Caco-2 (cell line): ENCODE measurements around the gene ZNF2. TPM values are rescaled to one million over a fixed set of nuclear protein-coding genes. Genes with fewer than 3 reads are reported as not detected.

Source experiments
- BruUV-seq: library from RNA; stranded (reverse); fragments of 400-500 nt; replicated peaks from 2 replicates; lab custom pipeline; 2021; lab: Mats Ljungman, UMichigan
- CTCF ChIA-PET: fragments of 300-600 bp; sonication (Branson Sonifier 250); formaldehyde crosslinking; loops from one replicate; lab custom pipeline; 2022; ENCODE audit warnings: antibody characterized with exemption; lab: Charles Lee
- POLR2A ChIA-PET: fragments of 300-600 bp; sonication (Branson Sonifier 250); formaldehyde crosslinking; loops from one replicate; lab custom pipeline; 2022; ENCODE audit warnings: antibody characterized with exemption; lab: Charles Lee
- DNase-seq, 2 experiments: peaks; one replicate each; pipeline versions ENCODE4 v3.0.0 to v3.0.0-alpha.2; 2020 to 2022
- H3K27me3 ChIP-seq: replicated peaks from 2 replicates; pipeline ENCODE4 v1.6.0; 2011; ENCODE audit warnings: low read length; ENCODE audit not compliant: control insufficient read depth, insufficient read depth
- H3K36me3 ChIP-seq: 2 replicates; pipeline ENCODE4 v1.5.1; 2011; ENCODE audit warnings: low read length; ENCODE audit not compliant: control insufficient read depth, insufficient read depth
- H3K4me1 ChIP-seq: fragments of 250-450 bp; sonication (Bioruptor Pico); 2 replicates; pipeline ENCODE4 v1.5.1; 2020; ENCODE audit warnings: mild to moderate bottlenecking
- H3K4me3 ChIP-seq: 2 replicates; pipeline ENCODE4 v1.5.1; 2011; ENCODE audit warnings: low read depth, mild to moderate bottlenecking, control low read depth, low read length
- H3K9me3 ChIP-seq: fragments of 250-450 bp; sonication (Bioruptor Pico); 2 replicates; pipeline ENCODE4 v1.5.1; 2020; ENCODE audit warnings: mild to moderate bottlenecking, moderate library complexity
- H3K27ac Mint-ChIP-seq: one replicate; pipeline ENCODE4 v1.8.0; 2022; ENCODE audit warnings: mixed read lengths; ENCODE audit not compliant: unreplicated experiment
- H3K27me3 Mint-ChIP-seq: one replicate; pipeline ENCODE4 v1.8.0; 2022; ENCODE audit warnings: mixed read lengths; ENCODE audit not compliant: insufficient read depth, unreplicated experiment
- H3K36me3 Mint-ChIP-seq: one replicate; pipeline ENCODE4 v1.8.0; 2022; ENCODE audit warnings: mild to moderate bottlenecking, mixed read lengths; ENCODE audit not compliant: insufficient read depth, unreplicated experiment
- H3K4me1 Mint-ChIP-seq: one replicate; pipeline ENCODE4 v1.8.0; 2022; ENCODE audit warnings: low read depth, mixed read lengths; ENCODE audit not compliant: unreplicated experiment
- H3K4me3 Mint-ChIP-seq: one replicate; pipeline ENCODE4 v1.8.0; 2022; ENCODE audit warnings: mild to moderate bottlenecking, moderate library complexity, mixed read lengths; ENCODE audit not compliant: unreplicated experiment
- H3K9me3 Mint-ChIP-seq: one replicate; pipeline ENCODE4 v1.8.0; 2022; ENCODE audit warnings: mixed read lengths; ENCODE audit not compliant: unreplicated experiment
- intact Hi-C: fragments of 100-400 bp; cut with micrococcal nuclease; formaldehyde crosslinking; loops from one replicate; pipeline ENCODE4 v1.10.0; 2022; ENCODE audit not compliant: unreplicated experiment
- total RNA-seq: library from RNA; stranded (reverse); gene quantifications from 2 replicates; pipeline ENCODE4 v1.2.3, GENCODE V29; 2022
- TF ChIP-seq, protein P1 (sequence below), 2 experiments: fragments of 200-600 bp in 1 of 2; IDR thresholded peaks; 1 replicate in 1 of 2; 2 replicates in 1 of 2; pipeline versions ENCODE4 v1.5.1 to v1.8.0; 2011 to 2022; ENCODE audit warnings: antibody characterized with exemption in 1 of 2, control low read depth in 1 of 2, inconsistent platforms in 1 of 2, low read depth in 1 of 2, low read length in 1 of 2, mild to moderate bottlenecking in 1 of 2, moderate library complexity in 1 of 2; ENCODE audit not compliant: insufficient read depth in 1 of 2, severe bottlenecking in 1 of 2, unreplicated experiment in 1 of 2

ZNF2 gene
- total RNA-seq, 1 experiment from 2014 or later = 3.8 TPM

DNA sequence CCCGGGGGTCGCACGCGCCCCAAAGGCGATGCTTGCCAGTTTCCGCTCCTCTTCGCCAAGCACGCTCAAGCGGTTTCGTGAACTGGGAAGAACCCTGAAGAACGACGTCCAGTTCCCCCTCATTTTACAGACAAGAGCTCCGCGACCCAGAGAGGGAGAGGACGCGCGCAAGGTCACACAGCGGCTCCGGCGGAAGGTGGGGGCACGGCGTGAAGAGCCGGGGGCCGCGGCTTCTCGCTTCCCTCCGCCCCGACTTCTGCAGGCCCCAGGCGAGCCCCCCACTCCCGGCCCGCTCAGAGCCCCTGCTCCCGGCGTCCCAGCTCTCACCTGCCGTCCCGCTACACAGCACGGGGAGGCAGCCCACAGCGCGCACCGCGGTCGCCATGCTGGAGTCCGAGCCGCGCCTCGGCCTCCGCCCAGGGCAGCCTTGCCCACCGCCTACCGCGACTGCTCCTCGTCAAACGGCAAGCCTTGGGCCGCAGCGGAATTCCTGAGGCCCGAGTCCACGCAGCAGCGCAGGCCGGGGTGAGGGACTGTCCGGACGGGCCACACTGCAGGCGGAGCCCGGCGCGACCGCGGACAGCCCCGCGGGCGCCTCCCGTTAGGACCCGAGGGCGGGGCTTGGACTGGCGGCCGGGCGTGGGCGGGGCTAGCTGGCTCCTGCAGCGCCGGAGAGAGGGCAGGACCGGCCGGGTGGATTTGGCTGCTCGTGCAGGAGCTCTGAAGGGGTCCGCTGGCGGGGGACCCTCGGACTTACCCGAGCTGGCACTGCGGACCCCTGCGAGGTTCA is 44.0 kb upstream of the ZNF2 start, which contains the start of gene MRPS5:
TSS of gene MRPS5 (minus strand) at position 402 of the 790 bp plus-strand sequence. CDS start at position 385, 17 bp downstream.
- Mint-ChIP-seq H3K4me1 (peaks cover 15% of the 10 kb centered on the region), H3K27me3 (no peaks in the 10 kb centered on the region), H3K9me3 (peaks cover 7% of the 10 kb centered on the region), H3K4me3 (peak within 1 kb of the TSS; percentile 93), H3K36me3 (peaks cover 8% of the 10 kb centered on the region), H3K27ac (peak within 1 kb of the TSS; percentile 95)
- TF ChIP-seq, protein P1, sequence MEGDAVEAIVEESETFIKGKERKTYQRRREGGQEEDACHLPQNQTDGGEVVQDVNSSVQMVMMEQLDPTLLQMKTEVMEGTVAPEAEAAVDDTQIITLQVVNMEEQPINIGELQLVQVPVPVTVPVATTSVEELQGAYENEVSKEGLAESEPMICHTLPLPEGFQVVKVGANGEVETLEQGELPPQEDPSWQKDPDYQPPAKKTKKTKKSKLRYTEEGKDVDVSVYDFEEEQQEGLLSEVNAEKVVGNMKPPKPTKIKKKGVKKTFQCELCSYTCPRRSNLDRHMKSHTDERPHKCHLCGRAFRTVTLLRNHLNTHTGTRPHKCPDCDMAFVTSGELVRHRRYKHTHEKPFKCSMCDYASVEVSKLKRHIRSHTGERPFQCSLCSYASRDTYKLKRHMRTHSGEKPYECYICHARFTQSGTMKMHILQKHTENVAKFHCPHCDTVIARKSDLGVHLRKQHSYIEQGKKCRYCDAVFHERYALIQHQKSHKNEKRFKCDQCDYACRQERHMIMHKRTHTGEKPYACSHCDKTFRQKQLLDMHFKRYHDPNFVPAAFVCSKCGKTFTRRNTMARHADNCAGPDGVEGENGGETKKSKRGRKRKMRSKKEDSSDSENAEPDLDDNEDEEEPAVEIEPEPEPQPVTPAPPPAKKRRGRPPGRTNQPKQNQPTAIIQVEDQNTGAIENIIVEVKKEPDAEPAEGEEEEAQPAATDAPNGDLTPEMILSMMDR (IDR thresholded peaks at IDR 0.05; ENCODE audit: insufficient read depth in 1 of 2, low read depth in 1 of 2, low read length in 1 of 2, severe bottlenecking in 1 of 2, unreplicated experiment in 1 of 2) = peak in 1 of 2 experiments; percentile 16
- Histone ChIP-seq H3K4me3 (peak within 1 kb of the TSS; percentile 73), H3K9me3 (no peaks in the 10 kb centered on the region), H3K36me3 (no peaks in the 10 kb centered on the region; the same call in 1 of the 2 replicates), H3K4me1 (peaks cover 6% of the 10 kb centered on the region; the same call in 1 of the 2 replicates), H3K27me3 (no peaks in the 10 kb centered on the region)
- BruUV-seq = no TSS peak
- ChIA-PET POLR2A (interaction anchor here (0.6 to 0.9 kb wide), 2 partner anchors 20 to 43 kb away, joined by 4 to 10 read pairs; no protein-coding TSS in a partner anchor), CTCF (interaction anchor here (0.9 to 2.0 kb wide), 2 partner anchors 44 to 45 kb away, joined by 3 to 12 read pairs; partner anchors contain the start of gene ZNF2)
- DNase-seq = peak; percentile 82 to 93
- intact Hi-C loops = loop anchor here (1.0 kb wide), 3 partner anchors 38 to 86 kb away; partner anchors contain the start of genes ZNF2, ZNF514 and ZNF892

DNA sequence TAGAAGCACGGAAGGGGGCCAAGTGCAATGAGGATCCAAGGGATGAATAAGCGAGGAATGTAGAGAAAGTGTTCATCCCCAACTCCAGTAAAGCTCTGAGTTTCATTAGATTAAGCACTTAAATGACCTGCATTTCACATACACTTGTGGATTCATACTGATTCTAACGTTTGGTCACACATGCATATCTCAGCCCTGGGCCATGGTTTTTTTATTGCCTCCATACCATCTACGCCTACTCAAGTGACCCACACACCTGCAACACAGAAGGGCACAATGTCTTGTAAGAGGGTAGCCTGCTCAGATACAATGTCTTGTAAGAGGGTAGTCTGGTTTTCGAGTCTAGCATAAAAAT is 43.4 kb upstream of the ZNF2 start:
- Histone ChIP-seq H3K4me1 (peaks cover 6% of the 10 kb centered on the region; the same call in 1 of the 2 replicates), H3K36me3 (no peaks in the 10 kb centered on the region; the same call in 1 of the 2 replicates), H3K9me3 (no peaks in the 10 kb centered on the region), H3K27me3 (no peaks in the 10 kb centered on the region), H3K4me3 (peak overlapping the region; percentile 73)
- H3K27ac Mint-ChIP-seq = peak overlapping the region; percentile 95
- H3K4me3 Mint-ChIP-seq = peak overlapping the region; percentile 93
- no TSS peak for BruUV-seq
- H3K9me3 Mint-ChIP-seq = peaks cover 7% of the 10 kb centered on the region
- CTCF ChIA-PET = interaction anchor here (2.0 kb wide), 1 partner anchor 46 kb away, joined by 12 read pairs; no protein-coding TSS in a partner anchor
- TF ChIP-seq, protein P1 (IDR thresholded peaks at IDR 0.05; ENCODE audit: insufficient read depth in 1 of 2, low read depth in 1 of 2, low read length in 1 of 2, severe bottlenecking in 1 of 2, unreplicated experiment in 1 of 2) = no peak
- intact Hi-C loops = loop anchor here (1.0 kb wide), 2 partner anchors 37 to 43 kb away; partner anchors contain the start of genes ZNF2 and ZNF514
- peaks cover 2% of the 10 kb centered on the region for H3K36me3 Mint-ChIP-seq
- H3K27me3 Mint-ChIP-seq = no peaks in the 10 kb centered on the region
- DNase-seq = no peak
- POLR2A ChIA-PET = interaction anchor here (0.9 kb wide), 1 partner anchor 43 kb away, joined by 4 read pairs; no protein-coding TSS in a partner anchor
- peaks cover 15% of the 10 kb centered on the region for H3K4me1 Mint-ChIP-seq

DNA sequence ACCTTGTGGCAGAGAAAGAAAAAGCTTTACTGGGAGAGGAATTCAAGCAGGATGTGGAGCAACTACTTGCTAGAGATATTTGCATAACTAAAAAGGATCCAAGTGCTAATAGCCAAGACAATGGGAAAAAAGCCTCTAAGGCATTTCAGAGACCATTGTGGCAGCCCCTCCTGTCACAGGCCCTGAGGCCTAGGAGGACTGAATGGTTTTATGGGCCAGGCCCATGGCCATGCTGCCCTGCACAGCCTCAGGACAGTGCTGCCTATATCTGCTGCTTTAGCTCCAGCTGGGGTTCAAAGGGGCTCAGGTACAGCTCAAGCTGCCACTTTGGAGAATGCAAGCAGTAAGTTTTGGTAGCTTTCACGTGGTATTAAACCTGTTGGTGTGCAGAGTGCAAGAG is 26.9 kb upstream of the ZNF2 start:
- ChIA-PET POLR2A (no interaction called here), CTCF (no interaction called here)
- H3K9me3 ChIP-seq = peaks cover 27% of the 10 kb centered on the region
- BruUV-seq = no TSS peak
- no peaks in the 10 kb centered on the region for H3K4me1 ChIP-seq
- H3K27ac Mint-ChIP-seq = no peak overlapping the region
- no peak for DNase-seq
- intact Hi-C loops = no loop called here
- H3K9me3 Mint-ChIP-seq = peaks cover 37% of the 10 kb centered on the region
- no peaks in the 10 kb centered on the region for H3K27me3 Mint-ChIP-seq
- H3K4me3 ChIP-seq = no peak overlapping the region
- H3K36me3 Mint-ChIP-seq = no peaks in the 10 kb centered on the region
- H3K4me1 Mint-ChIP-seq = no peaks in the 10 kb centered on the region
- TF ChIP-seq, protein P1 (IDR thresholded peaks at IDR 0.05; ENCODE audit: insufficient read depth in 1 of 2, low read depth in 1 of 2, low read length in 1 of 2, severe bottlenecking in 1 of 2, unreplicated experiment in 1 of 2) = no peak
- no peaks in the 10 kb centered on the region for H3K36me3 ChIP-seq
- no peak overlapping the region for H3K4me3 Mint-ChIP-seq
- no peaks in the 10 kb centered on the region for H3K27me3 ChIP-seq
